ENCODE results near the gene LFNG. TPM values are rescaled to one million over a fixed set of nuclear protein-coding genes. Genes with fewer than 3 reads are reported as not detected.

LFNG gene
- total and polyA plus RNA-seq, 9 of the 15 experiments (the other 6 are each of a cell fraction or from before 2014, with no cell fraction given), result 0.03 to 0.89 (median 0.25) TPM; not detected in 1

DNA sequence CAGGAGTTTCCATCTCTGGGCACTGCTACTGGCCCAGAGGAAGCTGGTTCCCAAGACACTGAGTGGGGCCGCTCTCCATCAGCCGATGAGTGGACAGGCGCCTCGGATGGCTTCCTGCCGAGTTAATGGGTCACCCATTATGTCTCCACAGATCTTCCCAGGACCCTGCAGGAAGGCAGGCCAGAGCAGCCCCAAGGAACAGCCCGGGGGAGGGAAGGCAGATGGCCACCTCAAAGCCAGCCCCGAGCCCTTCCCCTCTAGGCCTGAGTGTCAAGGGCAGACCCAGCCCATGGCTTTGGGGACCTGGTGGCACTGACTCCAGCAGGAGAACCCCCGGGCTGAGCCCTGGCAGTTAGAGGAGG, 3.4 kb upstream of the LFNG start:
- H3K79me2 ChIP-seq (ENCODE audit: control insufficient read depth, insufficient read depth, low read length), result no peaks in the 10 kb centered on the region
- TF ChIP-seq NR2F6 (CRISPR knock-in tag; IDR thresholded peaks at IDR 0.05), result no peak
- no peak for TF ChIP-seq ZNF347 (CRISPR knock-in tag; IDR thresholded peaks at IDR 0.05; ENCODE audit: low read depth)
- intact Hi-C loops (cut with micrococcal nuclease) (no loop called here), in situ Hi-C loops (cut with MboI) (no loop called here)
- peak overlapping the region in 1 of 2 experiments; percentile 41; a peak in 2 of 4 replicates for H3K9ac ChIP-seq (ENCODE audit: insufficient read depth in 1 of 2, low read depth in 2 of 2, low read length in 2 of 2)
- ChIA-PET CTCF (ENCODE audit: low intra/inter-chr PET ratio) (no interaction called here), POLR2A (no interaction called here)
- ATAC-seq (no peak), DNase-seq (ENCODE audit: extremely low read depth in 1 of 4, low spot score in 3 of 4) (no peak), FAIRE-seq (no peak)
- no peaks in the 10 kb centered on the region for H3K9me3 ChIP-seq (replicated peaks; ENCODE audit: control insufficient read depth, insufficient read depth, low read depth, low read length)
- H3K4me3 ChIP-seq, result no peak overlapping the region
- BruUV-seq (replicated peaks), result no TSS peak
- peaks cover 0 to 16% of the 10 kb centered on the region in 2 experiments; a peak in 2 of 5 replicates for H3K27me3 ChIP-seq (ENCODE audit: control insufficient read depth in 2 of 2, insufficient read depth in 2 of 2, low read length in 2 of 2)
- no peak overlapping the region for H2AFZ ChIP-seq (ENCODE audit: low read depth, low read length)
- no peaks in the 10 kb centered on the region for H3K9me1 ChIP-seq (ENCODE audit: control insufficient read depth, insufficient read depth, low read length)
- 7% methylated on average over 8 of the region's 8 CpGs for WGBS (ENCODE audit: insufficient coverage, low coverage, missing lambda C conversion rate)
- peaks cover 2 to 68% of the 10 kb centered on the region in 2 experiments; a peak in 4 of 5 replicates for H3K4me1 ChIP-seq (replicated peaks in 1 of 2; ENCODE audit: control insufficient read depth in 2 of 2, insufficient read depth in 2 of 2, low read length in 2 of 2)
- H3K4me2 ChIP-seq (ENCODE audit: insufficient read depth, low read length), result no peak overlapping the region
- no peak overlapping the region for H3K27ac ChIP-seq (ENCODE audit: extremely low read depth, low read depth, low read length)
- no peaks in the 10 kb centered on the region for H3K36me3 ChIP-seq (ENCODE audit: control insufficient read depth, insufficient read depth, low read length)
- peaks cover 4% of the 10 kb centered on the region; the same call in 1 of the 2 replicates for H4K20me1 ChIP-seq (replicated peaks; ENCODE audit: control insufficient read depth, insufficient read depth, low read length)

DNA sequence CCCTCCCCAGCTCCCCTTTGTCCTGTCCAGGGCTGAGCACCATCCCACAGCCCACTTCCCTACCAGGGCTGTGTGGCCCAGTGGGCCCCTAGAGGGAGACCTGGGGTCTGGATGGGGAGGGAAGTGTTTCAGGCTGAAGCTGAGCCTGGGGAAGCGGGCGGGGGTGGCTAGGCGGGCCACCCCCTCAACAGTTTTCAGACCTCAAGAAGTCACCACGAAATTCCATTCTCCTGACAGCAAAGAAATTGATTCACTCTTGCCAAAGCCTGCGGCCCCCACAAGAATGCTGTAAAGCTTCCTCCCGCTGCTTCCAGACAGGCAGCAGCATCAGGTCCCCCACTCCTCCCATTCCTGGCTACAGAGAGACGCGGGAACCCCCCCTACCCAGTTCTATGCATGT, 2.5 kb upstream of the LFNG start:
- no peak overlapping the region for H3K27ac ChIP-seq (ENCODE audit: extremely low read depth, low read depth, low read length)
- peaks cover 0 to 64% of the 10 kb centered on the region in 2 experiments; a peak in 2 of 5 replicates for H3K4me1 ChIP-seq (replicated peaks in 1 of 2; ENCODE audit: control insufficient read depth in 2 of 2, insufficient read depth in 2 of 2, low read length in 2 of 2)
- H3K4me2 ChIP-seq (ENCODE audit: insufficient read depth, low read length), result no peak overlapping the region
- no peak for DNase-seq (ENCODE audit: extremely low read depth in 1 of 4, low spot score in 3 of 4)
- POLR2A ChIA-PET, result no interaction called here
- CTCF ChIA-PET (ENCODE audit: low intra/inter-chr PET ratio), result no interaction called here
- no peaks in the 10 kb centered on the region for H3K36me3 ChIP-seq (ENCODE audit: control insufficient read depth, insufficient read depth, low read length)
- H3K9me1 ChIP-seq (ENCODE audit: control insufficient read depth, insufficient read depth, low read length), result no peaks in the 10 kb centered on the region
- no peak overlapping the region for H2AFZ ChIP-seq (ENCODE audit: low read depth, low read length)
- no peak overlapping the region for H3K4me3 ChIP-seq
- no peak overlapping the region for H3K9ac ChIP-seq (ENCODE audit: insufficient read depth in 1 of 2, low read depth in 2 of 2, low read length in 2 of 2)
- TF ChIP-seq ZNF436 (CRISPR knock-in tag; IDR thresholded peaks at IDR 0.05) (no peak), PPARD (CRISPR knock-in tag; IDR thresholded peaks at IDR 0.05) (no peak), EGR1 (conservative IDR thresholded peaks at IDR 0.05) (peak; percentile 47), ZSCAN29 (IDR thresholded peaks at IDR 0.05) (no peak), SPI1 (IDR thresholded peaks at IDR 0.05; ENCODE audit: borderline replicate concordance, low read depth, low read length) (0 out of 2 replicates have a peak, but pooled peaks have one; percentile 20)
- peaks cover 4% of the 10 kb centered on the region for H4K20me1 ChIP-seq (replicated peaks; ENCODE audit: control insufficient read depth, insufficient read depth, low read length)
- no peak for FAIRE-seq
- H3K9me3 ChIP-seq (replicated peaks; ENCODE audit: control insufficient read depth, insufficient read depth, low read depth, low read length), result no peaks in the 10 kb centered on the region
- no peaks in the 10 kb centered on the region for H3K79me2 ChIP-seq (ENCODE audit: control insufficient read depth, insufficient read depth, low read length)
- BruUV-seq (replicated peaks), result no TSS peak
- no peak for ATAC-seq
- 10% methylated on average over 7 of the region's 8 CpGs for whole genome bisulfite sequencing (ENCODE audit: insufficient coverage, low coverage, missing lambda C conversion rate)
- intact Hi-C loops (cut with micrococcal nuclease), result no loop called here
- H3K27me3 ChIP-seq (ENCODE audit: control insufficient read depth in 2 of 2, insufficient read depth in 2 of 2, low read length in 2 of 2), result peaks cover 0 to 23% of the 10 kb centered on the region in 2 experiments; a peak in 2 of 5 replicates
- in situ Hi-C loops (cut with MboI), result no loop called here
